ENCODE measurements around the gene TANGO6. TPM values are rescaled to one million over a fixed set of nuclear protein-coding genes. Genes with fewer than 3 reads are reported as not detected.

The TANGO6 gene
- total RNA-seq, 3 donors from 2014 or later = 7.4 to 19.7 (median 8.2) TPM

DNA sequence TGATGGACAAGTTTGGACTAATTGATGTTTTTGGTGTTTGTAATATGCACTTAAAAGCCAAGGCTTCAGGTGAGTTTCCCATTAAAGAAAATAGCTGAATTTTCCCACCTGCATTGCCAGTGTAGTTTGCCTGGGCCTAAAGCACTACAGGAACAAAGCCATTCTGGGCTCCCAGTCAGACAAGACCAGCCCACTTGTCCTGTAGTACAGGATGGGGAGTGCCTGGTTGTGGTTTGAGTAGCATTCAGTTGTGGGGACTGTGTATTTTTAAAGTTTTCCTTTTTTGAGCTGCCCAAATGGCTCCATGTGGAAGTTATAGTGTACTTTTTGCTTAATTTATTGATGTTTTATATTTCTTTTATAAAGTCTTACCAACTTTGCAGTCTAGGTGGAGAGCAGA lies 91.7 kb downstream of the TANGO6 start:
- TF ChIP-seq, protein P1, sequence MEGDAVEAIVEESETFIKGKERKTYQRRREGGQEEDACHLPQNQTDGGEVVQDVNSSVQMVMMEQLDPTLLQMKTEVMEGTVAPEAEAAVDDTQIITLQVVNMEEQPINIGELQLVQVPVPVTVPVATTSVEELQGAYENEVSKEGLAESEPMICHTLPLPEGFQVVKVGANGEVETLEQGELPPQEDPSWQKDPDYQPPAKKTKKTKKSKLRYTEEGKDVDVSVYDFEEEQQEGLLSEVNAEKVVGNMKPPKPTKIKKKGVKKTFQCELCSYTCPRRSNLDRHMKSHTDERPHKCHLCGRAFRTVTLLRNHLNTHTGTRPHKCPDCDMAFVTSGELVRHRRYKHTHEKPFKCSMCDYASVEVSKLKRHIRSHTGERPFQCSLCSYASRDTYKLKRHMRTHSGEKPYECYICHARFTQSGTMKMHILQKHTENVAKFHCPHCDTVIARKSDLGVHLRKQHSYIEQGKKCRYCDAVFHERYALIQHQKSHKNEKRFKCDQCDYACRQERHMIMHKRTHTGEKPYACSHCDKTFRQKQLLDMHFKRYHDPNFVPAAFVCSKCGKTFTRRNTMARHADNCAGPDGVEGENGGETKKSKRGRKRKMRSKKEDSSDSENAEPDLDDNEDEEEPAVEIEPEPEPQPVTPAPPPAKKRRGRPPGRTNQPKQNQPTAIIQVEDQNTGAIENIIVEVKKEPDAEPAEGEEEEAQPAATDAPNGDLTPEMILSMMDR (IDR thresholded peaks at IDR 0.05) = no peak
- Histone ChIP-seq H3K4me3 (no peak overlapping the region), H3K4me1 (ENCODE audit: low read depth) (no peaks in the 10 kb centered on the region), H3K9me3 (no peaks in the 10 kb centered on the region), H3K36me3 (ENCODE audit: low read depth) (no peaks in the 10 kb centered on the region)
- ATAC-seq (no peak), DNase-seq (no peak)
- intact Hi-C loops (cut with DNase I, micrococcal nuclease) = no loop called here

DNA sequence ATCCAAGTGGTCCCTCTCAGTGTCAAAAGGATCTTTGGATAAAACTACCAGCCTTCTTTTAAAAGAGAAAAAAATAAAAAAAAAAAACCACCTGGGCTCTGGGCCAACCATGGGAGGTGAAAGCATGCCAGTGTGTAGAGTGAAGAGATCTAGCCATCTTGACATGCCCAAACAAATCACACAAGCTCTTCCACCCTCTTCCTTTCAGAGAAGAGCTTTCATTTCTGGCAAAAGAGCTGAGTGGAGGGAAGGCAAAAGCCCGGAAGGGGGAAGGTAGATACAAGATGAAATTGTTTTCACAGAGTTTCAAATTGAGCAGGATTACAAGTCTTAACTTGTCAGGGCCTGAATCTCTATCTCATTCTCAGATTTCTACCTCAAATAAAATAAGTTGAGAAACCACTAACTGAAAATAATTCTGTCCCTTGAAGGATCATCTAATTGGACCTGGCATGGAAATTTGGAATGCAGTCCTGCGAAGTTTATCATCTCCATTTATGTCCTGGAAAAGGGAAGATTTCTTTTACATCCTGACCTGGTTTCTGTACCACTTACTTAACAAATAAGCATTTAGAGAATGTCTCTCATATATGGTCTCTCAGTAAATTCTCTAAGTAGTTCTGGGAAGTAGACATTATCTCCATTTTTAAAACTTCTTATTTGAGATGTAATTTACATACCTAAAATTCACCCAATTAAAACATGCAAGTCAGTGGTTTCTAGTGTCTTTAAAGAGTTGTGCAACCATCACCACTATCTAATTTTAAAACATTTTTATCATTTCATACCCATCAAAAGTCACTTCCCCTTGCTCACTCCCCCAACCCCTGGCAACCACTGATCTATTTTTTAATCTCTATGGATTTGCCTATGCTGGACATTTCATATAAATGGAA lies 93.7 kb downstream of the TANGO6 start:
- no peaks in the 10 kb centered on the region for H3K36me3 ChIP-seq (ENCODE audit: low read depth)
- ATAC-seq = no peak
- no peaks in the 10 kb centered on the region for H3K9me3 ChIP-seq
- DNase-seq = no peak
- no peaks in the 10 kb centered on the region for H3K4me1 ChIP-seq (ENCODE audit: low read depth)
- no peak overlapping the region for H3K4me3 ChIP-seq
- TF ChIP-seq, protein P1 (IDR thresholded peaks at IDR 0.05) = no peak
- intact Hi-C loops (cut with DNase I, micrococcal nuclease) = no loop called here

DNA sequence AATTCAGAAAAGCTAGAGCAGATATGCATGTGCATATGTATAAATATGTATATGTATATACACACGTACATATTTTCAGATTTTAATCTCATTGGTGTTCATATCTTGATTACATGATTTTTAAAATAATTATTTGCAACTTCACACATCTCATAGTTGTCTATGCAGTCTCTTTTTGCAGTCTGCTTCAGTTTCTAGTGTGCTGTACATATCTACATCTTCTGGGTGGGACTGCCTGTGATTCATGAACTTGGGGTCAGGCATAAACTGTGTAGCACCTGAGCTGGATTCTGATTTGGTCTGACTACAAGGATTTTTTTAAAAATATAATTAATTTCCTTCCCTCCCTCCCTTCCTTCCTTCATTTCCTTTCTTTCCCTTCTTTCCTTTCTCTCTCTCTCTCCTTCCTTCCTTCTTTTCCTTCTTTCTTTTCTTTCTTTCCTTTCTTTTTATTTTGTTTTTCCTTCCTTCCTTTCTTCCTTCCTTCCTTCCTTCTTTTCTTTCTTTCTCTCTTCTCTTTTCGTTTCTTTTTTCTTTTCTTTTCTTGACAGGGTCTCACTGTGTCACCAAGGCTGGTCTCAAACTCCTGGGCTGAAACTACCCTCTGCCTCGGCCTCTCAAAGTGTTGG lies 96.5 kb downstream of the TANGO6 start:
- H3K4me3 ChIP-seq = no peak overlapping the region
- no peaks in the 10 kb centered on the region for H3K36me3 ChIP-seq (ENCODE audit: low read depth)
- intact Hi-C loops (cut with DNase I, micrococcal nuclease) = no loop called here
- peaks cover 7% of the 10 kb centered on the region for H3K9me3 ChIP-seq
- no peak for DNase-seq
- no peaks in the 10 kb centered on the region for H3K4me1 ChIP-seq (ENCODE audit: low read depth)
- TF ChIP-seq, protein P1 (IDR thresholded peaks at IDR 0.05) = no peak
- no peak for ATAC-seq

DNA sequence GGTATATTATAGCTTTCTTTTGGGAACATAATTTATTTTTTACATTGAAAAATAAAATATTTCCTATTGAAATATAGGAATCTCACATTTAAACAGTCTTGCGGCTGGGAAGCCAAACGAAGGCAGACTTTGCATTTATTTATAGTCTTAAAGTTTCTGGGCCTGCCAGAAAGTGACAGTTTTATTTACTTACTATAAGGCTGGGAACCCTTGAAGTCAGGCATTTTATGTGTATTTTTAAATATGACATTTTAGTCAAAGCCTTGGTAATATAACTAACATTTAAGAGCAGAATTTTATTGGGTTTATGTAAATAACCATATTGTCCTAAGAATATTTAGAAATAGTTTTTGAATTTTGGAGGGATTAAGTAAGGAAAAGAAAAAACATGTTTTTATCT lies 97.5 kb downstream of the TANGO6 start:
- ATAC-seq (no peak), DNase-seq (no peak)
- no peaks in the 10 kb centered on the region for H3K4me1 ChIP-seq (ENCODE audit: low read depth)
- no peaks in the 10 kb centered on the region for H3K36me3 ChIP-seq (ENCODE audit: low read depth)
- intact Hi-C loops (cut with DNase I, micrococcal nuclease) = no loop called here
- H3K9me3 ChIP-seq = peaks cover 10% of the 10 kb centered on the region
- H3K4me3 ChIP-seq = no peak overlapping the region
- TF ChIP-seq, protein P1 (IDR thresholded peaks at IDR 0.05) = no peak

DNA sequence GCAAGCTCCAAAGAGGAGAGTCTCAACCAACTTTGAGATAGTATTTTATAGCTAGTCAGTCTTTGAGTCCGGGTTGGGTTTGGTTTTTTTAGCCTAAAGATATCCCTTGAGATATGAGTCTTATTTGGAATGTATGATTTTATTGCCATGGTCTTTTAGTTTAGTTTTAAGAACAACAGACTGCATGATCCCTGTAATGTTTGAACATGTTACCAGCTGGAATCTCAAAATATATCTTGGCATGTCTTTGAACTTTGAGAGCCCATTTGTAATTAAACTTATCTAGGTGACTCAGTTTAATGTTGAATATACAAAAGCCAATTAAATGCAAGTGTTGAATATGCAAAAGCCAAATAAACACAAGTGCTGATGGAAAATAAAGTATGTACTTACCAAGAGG lies 100.6 kb downstream of the TANGO6 start:
- Histone ChIP-seq H3K9me3 (peaks cover 10% of the 10 kb centered on the region), H3K4me1 (ENCODE audit: low read depth) (no peaks in the 10 kb centered on the region), H3K36me3 (ENCODE audit: low read depth) (no peaks in the 10 kb centered on the region), H3K4me3 (no peak overlapping the region)
- TF ChIP-seq, protein P1 (IDR thresholded peaks at IDR 0.05) = no peak
- no peak for ATAC-seq
- intact Hi-C loops (cut with DNase I, micrococcal nuclease) = no loop called here
- no peak for DNase-seq
